ENCODE data around the gene NSL1.
"Not testable (repeated sequence)": the region's sequence is repeated elsewhere in the genome, so short reads cannot be mapped to it uniquely, and the experiment has no call there.

Gene NSL1, protein sequence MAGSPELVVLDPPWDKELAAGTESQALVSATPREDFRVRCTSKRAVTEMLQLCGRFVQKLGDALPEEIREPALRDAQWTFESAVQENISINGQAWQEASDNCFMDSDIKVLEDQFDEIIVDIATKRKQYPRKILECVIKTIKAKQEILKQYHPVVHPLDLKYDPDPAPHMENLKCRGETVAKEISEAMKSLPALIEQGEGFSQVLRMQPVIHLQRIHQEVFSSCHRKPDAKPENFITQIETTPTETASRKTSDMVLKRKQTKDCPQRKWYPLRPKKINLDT

DNA sequence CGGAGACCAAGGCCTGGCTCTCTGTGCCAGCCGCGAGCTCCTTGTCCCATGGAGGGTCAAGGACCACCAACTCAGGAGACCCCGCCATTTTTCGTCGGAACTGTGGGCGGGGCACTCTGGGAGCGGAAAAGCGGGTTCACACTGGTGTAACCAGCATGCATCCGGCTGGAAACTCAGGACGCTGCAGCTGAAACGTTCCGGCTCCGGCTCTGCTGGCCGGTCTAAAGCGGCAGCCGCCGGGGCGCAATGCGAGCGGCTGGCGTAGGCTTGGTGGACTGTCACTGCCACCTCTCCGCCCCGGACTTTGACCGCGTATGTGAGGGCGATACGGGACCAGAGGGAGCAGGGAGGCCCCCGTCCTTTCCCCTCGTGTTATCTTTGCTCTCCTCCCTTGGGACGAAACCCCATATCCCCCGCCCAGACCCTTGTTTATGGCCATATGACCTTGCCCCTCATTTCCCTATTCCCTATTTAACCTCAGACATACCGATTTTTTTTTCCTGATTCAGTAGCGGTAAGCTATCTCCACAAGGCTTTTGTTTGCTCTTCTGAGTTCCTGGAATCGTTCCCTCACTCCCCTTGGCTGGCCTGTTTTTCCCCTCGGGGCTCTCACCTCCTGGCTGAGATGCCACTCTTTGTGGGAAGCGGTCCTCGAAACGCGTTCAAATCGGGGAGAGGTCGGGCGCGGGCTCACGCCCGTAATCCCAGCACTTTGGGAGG, at the start of gene NSL1, which contains the start of gene TATDN3:
Gene NSL1, minus strand, starts transcription at position 102 of the 720 bp plus-strand sequence. Its CDS starts 14 bp downstream, at position 88.
Gene TATDN3, plus strand, starts transcription at position 219 of the 720 bp plus-strand sequence. Its CDS starts 28 bp downstream, at position 247.
- peak; percentile 89 for DNase-seq

DNA sequence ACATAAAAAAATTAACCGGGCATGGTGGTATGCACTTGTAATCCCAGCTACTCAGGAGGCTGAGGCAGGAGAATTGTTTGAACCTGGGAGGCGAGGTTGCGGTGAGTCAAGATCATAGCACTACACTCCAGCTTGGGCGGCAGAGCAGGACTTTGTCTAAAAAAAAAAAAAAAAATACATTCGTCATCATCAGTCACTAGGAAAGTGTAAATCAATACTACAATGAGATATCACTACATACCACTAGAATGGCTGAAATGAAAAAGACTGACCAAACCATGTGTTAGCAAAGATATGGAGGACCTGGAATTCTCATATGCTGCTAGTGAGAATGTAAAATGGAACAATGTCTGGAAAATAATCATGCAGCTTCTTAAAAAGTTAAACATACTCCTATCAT, 46.6 kb upstream of the NSL1 start:
- no peak for DNase-seq

DNA sequence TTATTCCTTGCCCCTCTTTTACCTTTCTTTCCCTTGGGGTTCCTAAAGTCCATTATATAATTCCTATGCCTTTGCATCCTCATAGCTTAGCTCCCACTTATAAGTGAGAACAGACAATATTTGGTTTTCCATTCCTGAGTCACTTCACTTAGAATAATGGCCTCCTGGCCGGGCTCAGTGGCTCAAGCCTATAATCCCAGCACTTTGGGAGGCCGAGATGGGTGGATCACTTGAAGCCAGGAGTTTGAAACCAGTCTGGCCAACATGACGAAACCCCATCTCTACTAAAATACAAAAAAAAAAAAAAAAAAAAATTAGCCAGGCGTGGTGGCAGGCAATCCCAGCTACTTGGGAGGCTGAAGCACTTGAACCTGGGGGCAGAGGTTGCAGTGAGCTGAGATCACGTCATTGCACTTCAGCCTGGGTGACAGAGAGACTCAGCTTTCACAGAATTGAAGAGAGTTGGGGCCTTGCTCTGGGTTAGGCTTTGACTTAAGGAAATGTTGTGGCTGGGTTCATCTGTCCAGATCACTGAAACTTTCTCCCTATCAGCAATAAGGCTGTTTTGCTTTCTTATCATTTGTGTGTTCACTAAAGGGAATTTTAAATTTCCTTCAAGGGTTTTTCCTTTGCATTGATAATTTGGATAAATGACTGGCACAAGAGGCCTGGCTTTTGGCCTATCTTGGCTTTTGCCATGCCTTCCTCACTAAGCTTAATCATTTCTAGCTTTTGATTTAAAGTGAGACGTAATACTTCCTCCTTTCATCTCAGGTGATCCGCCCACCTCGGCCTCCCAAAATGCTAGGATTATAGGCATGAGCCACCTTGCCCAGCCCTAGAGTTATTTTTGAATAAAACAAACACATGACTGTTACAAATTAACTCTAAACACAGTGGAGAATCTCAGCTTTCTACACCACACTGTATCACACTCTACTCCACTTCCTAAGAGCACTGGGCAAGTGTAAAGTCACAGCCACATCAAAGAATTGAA, 41.9 kb upstream of the NSL1 start:
- DNase-seq, result not testable (repeated sequence)

DNA sequence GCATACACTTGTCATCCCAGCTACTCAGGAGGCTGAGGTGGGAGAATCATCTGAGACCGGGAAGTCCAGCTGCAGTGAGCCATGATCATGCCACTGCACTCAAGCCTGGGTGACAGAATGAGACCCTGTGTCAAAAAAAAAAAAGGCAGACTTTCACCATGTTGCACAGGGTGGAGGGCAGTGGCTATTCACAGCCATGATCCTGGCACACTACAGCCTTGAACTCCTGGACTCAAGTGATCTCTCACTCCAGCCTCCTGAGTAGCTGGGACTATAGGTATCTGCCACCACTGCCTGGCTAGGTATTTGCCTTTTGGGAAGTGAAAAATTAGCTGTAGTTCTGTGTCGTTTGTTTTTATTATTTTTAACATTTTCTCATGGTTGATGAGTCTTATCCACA, 36.8 kb upstream of the NSL1 start:
- DNase-seq, result no peak

DNA sequence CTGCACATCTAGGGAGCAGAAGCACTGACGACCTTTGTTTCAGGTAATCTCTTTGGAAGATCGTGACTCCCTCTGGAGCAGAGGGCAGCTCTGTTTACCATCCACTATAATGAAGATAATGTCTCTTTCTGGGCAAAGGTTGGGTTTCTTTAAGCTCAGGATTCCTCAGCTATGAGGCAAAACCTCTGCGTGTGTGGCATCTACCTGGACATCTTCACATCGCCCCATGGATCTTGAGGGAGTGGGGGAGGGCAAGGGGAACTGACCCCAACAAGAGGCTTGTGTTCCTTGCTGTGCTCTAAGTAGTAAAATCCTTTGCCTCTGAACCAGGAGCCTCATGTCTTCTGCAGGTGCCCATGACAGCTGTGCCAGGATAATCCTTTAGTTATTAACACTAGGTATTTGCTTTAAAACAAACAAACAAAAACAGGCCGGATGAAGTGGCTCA, 36.3 kb upstream of the NSL1 start:
- DNase-seq, result no peak

DNA sequence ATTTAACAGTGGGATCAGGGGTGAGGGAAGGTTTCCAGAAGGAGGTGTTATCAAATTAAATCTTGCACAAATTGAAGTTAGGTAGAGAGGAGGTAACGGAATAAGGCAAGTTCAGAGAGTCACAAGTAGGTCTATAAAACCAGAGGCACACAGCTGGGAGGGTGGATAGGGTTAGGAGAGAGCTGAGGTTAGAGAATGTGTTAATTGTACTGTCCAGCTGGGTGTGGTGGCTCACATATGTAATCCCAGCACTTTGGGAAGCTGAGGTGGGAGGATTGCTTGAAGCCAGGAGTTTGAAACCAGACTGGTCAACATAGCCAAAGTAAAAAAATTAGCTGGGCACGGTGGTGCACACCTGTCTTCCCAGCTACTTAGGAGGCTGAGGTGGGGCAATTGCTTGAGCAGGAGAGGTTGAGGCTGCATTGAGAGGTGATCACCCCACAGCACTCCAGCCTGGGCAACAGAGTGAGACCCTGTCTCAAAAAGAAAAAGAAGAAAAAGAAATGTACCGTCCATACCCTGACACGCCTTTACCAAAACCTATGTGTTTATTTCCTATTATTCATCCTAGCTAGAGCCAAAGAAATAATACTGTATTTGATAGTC, 35.7 kb upstream of the NSL1 start:
- no peak for DNase-seq

DNA sequence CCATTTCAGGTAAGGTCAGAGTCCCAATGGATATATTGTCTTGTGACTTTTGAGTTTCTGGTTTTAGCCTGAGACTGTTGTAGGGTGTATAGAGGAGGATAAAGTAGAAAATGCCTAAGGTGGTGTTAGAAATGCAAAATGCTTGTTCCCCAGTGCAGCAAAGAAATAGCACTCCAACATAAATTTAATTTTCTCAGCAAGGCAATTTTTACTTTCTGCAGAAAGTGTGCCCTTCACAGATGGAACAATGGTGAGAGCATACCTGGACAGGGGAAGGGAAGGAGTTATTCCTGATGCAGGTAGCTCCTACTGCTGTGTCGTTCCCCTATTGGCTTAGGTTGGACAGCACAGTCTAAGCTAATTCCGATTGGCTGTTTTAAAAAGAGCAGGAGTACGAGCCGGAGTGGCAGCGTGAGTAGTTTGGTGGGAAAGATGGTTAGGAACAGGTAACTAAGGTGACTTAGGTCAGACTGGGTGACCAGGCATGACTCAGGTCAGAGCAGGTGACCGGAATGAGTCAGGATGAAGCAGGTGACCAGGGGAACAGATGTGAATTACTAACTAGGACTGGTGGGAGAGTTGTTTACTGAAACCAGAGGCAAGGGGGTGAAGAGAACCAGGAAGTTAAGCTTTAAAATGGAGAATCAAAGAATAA, 34.3 kb upstream of the NSL1 start:
- no peak for DNase-seq

DNA sequence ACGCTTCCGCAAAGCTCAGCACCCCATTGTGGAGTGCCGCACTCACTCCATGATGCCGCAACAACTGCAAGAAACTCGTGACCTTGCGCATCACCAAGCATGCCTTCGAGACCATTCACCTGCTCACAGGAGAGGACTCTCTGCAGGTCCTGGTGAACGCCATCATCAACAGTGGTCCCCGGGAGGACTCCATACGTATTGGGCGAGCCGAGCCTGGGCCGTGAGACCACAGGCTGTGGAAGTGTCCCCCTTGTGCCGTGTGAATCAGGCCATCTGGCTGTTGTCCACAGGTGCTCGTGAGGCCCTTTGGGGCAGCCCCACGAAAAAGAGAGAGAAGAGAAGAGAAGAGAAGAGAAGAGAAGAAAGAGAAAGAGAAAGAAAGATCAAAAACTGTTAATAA, 32.6 kb upstream of the NSL1 start:
- no peak for DNase-seq

DNA sequence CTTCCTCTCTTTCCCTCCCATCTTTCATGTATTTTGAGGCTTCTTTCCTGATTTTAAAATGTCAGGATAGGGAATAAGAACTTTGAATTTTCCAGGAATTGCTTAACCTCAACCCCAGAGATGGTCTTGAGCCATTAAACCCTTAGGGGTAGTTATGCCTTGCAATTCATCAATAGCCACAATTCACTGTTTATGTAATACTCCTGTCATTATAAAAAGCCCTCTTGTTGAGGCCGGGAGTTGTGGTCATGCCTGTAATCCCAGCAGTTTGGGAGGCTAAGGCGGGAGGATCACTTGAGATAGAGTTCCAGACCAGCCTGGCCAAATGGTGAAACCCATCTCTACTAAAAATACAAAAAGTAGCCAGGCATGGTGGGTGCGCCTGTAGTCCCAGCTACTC, 31.4 kb upstream of the NSL1 start:
- no peak for DNase-seq

DNA sequence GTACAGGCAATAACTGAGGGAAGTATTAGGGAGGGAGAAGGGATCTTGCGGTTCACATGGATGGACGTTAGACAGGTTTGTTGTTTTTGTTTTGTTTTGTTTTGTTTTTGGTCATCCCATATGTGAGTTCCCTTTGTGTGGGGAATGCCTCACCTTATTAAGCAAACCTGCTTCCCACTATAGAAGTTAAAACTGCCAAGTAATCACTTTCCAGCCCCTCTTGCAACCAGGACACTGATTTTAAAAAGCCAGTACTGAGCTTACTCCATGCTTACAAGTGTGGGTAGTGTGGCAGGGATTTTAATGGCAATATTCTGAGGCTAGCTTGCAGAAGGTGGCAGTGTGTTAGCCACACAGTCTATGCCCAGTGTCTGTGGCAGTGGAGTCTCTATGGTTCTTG, 29.4 kb upstream of the NSL1 start:
- no peak for DNase-seq

DNA sequence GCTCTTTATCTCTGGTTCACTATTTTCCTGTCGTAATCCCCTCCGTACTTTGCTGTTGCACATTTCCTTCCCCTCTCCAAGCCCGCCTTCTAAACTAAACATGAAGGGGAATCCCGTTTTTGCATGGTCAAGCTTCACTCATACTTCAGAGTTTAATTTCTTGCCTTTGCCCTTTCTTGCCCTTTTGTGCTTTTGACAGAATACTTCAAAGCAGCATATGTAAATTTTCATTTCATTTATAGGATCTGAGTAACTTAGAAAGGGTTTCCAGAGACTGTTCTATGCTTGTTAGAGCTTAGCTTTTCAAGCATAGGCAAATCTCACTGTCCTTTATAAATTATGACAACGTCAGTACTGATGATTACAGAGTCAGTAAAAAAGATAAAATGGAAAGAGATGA, 28.1 kb upstream of the NSL1 start:
- no peak for DNase-seq

DNA sequence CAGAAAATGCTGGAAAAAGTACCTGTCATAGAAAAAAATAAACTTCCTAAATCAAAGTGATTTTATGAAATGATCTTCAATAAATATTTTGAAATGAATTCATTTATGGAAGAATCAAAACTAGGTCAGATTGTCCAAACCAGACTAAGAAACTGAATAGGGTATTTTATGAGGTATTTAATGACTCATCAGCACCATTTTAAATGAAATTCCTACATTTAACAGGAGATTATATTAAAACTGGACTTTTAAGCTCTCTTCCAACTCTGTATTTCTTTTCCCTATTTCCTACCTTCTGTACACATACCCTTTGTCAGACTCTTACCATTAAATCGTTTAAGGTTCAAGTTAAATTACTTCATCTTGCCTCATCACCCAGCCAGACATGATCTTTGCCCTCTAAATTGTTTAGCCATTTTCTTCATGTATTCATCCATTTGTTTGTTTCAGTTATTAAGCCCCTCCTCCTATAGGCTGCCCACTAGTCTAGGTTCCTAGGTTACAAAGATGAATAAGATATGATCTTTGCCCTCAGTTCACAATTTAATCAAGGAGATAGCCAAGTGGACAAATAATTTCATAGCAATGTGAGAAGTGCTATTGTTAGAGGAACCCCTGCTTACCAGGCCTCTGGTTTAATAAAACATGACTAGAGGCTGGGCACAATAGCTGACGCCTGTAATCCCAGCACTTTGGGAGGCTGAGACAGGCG, 25.1 kb upstream of the NSL1 start:
- DNase-seq, result no peak

DNA sequence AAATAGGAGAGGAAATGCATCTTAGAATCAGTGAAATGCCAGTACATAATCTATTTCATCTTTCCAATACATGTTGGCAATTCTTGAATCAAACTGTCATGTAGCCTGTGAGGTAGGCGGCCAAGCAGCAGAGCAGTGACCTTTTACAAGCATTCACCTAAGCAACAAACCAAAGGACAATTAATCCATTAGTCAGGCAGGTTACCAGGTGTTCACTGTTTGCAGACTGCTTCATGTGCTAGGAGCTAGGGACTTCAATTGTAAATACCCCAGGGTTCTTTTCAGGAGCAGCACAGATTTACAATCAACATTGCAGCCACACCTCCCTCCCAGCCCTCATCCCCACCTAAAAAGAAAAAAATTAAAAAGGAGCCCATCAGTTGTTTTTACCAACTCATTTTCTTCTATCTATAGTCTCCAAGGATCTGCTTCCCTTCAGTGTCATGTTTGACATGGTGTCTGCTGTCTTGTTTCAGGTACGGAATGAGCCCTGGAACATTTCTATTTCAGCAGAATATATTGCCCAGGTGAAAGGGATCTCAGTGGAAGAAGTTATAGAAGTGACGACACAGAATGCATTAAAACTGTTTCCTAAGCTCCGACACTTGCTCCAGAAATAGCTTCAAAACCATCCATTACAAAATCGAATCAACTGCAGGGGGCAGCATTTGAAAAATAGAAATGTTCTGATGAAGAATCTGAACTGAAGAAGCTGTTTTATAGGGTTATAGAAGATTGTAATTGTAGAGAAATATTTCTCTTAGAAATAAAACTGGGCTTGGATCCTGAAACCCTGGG, 23.2 kb upstream of the NSL1 start:
- DNase-seq, result peak; percentile 49

DNA sequence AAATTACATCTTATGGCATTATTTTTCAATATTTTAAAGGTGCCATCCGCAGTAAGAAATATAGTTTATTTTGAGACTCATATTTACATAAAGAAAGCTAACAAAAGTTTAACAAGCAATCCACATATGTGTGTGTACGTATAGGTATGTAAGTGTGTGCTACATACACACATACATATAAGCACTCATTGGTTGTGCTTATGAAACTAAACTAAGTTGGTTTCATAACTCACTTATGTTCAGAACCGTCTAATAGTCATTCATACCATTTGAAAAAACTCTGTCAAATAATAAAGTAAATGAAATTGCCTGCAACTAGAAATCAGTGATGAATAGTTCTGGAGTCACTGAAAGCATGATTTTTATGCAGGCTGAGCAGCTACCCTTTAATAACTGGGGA, 14.2 kb upstream of the NSL1 start:
- DNase-seq, result no peak

DNA sequence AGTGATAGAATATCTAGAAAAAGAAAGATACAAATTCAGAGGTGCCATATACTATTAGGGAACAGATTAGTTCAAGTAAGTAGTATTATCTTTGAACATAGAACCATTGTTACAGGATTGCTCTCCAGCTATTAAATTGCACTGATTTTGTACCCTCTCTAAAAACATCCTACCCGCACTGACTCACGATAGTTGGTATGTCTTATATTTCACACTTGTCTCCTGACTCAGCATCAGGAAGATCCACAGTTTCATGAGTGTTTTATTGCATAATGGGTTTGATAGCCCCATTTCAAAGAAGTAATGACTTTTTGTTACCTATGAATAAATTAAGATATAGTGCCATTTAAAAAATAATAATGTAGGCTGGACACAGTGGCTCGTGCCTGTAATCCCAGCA, 6.1 kb upstream of the NSL1 start:
- DNase-seq, result no peak

DNA sequence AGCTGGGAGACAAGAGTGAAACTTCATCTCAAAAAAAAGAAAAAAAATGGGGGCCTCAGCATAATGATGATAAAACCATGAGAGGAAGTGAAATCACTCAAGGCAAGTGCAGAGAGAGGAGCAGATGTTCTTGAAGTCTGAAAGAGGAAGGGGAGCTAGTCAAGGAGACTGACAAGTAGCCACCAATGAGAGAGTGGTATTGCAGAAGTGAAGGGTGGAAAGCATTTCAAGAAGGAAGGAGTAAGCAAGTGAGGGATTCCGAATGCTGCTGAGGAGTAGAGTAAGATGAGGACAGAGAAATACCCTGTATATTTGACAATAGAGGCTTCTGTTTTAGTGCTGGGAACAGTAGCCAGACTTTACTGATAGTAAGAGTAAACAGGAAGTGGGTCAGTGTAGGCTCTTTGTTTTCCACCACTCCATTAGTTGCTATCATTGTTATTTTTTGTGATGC, 3.0 kb upstream of the NSL1 start:
- no peak for DNase-seq

DNA sequence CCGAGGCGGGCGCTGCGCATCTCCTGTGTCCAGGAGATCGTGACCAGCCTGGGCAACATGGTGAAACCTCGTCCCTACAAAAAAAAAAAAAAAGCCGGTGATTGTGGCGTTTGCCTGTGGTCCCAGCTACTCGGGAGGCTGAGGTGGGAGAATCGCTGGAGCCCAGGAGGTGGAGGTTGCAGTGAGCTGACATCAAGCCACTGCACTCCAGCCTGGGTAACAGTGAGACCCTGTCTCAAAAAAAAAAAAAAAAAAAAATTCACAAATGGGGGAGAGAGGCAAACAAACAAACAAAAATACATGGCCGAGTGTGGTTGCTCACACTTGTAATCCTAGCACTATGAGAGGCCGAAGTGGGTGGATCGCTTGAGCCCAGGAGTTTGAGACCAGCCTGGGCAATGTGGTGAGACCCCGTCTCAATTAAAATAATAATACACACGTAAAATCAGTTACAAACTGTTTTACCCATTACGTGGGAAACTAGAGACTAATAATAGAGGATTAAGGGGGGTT, 875 bp upstream of the NSL1 start:
- DNase-seq, result no peak

DNA sequence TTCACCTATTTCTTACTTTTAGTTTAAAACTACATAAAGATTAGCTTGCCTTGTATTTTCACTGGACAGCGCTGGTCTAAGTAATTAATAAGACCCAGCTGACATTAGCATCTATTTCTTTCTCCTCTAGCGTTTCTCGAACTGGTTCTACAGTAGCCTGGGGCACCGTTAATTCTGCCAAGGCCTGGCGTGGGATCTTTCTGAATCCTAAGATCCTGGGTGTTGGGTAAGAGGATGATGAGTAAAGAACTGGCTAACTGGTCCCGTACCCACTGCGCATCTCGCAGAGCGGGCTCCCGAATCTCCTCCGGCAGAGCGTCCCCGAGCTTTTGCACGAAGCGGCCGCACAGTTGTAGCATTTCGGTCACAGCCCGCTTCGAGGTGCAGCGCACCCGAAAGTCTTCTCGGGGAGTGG, 309 bp downstream of the NSL1 start:
- peak; percentile 89 for DNase-seq

DNA sequence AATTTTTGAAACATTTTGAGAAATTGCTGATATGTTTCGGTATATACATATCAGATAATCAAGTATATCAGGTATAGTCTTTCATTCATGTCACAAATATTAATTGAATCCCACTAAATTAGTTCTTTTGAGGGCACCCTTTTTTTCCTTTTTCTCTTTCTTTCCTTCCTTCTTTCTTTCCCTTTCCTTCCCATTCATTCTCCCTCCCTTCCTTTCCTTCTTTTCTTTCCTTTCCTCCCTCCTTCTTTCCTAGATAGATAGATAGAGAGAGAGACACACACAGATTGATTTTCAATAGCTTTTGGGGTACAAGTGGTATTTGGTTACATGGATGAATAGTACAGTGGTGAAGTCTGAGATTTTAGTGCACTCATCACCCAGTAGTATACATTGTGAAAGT, 5.7 kb downstream of the NSL1 start:
- DNase-seq, result no peak

DNA sequence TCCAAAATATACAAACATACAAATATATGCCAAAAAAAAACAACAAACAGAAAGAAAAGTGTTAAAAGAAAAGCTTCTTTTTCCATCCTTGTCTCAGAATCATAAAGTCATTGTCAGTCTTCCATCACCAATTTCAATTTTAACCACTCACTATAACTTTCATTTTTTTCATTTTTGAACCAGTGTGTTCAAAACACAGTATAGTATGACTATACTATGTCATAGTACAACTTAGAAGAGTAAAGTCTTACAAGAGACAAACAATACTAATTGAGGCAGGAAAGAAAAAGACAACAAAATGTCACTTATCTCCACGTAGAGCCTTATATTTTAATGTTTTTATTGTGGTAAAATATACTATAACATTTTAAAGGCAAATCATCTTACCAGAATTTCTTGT, 7.6 kb downstream of the NSL1 start:
- no peak for DNase-seq
